Measurements from ENCODE around the gene MTUS2. TPM values are rescaled to one million over a fixed set of nuclear protein-coding genes. Genes with fewer than 3 reads are reported as not detected.

The MTUS2 gene
- total RNA-seq, 4 donors from 2014 or later = 0.08 to 0.57 TPM; not detected in 2

DNA sequence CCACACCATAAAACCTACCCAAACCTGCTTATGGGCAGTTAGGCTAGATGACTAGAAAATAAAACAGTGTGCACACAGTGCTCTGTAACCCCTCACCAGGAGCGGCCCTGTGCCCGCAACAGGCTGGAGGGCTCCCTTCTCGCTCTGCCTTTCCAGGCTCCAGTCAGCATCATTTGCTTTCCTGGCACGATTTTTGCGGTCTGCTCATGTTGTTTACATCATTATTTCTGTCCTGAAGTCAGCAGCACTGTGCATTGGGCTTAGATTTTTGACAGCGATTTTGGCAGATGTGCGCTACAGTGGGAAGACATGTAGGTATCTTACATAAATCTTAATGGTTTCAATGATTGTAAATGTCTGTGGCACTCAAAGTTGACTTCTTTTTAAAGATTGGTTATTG is 344.0 kb downstream of the MTUS2 start:
- TF ChIP-seq, protein P1, sequence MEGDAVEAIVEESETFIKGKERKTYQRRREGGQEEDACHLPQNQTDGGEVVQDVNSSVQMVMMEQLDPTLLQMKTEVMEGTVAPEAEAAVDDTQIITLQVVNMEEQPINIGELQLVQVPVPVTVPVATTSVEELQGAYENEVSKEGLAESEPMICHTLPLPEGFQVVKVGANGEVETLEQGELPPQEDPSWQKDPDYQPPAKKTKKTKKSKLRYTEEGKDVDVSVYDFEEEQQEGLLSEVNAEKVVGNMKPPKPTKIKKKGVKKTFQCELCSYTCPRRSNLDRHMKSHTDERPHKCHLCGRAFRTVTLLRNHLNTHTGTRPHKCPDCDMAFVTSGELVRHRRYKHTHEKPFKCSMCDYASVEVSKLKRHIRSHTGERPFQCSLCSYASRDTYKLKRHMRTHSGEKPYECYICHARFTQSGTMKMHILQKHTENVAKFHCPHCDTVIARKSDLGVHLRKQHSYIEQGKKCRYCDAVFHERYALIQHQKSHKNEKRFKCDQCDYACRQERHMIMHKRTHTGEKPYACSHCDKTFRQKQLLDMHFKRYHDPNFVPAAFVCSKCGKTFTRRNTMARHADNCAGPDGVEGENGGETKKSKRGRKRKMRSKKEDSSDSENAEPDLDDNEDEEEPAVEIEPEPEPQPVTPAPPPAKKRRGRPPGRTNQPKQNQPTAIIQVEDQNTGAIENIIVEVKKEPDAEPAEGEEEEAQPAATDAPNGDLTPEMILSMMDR (IDR thresholded peaks at IDR 0.05) = no peak
- no peak for TF ChIP-seq POLR2A (IDR thresholded peaks at IDR 0.05)
- 61 to 75% methylated on average over 7 of the region's 7 CpGs for WGBS, 2 donors
- H3K4me1 ChIP-seq = no peaks in the 10 kb centered on the region
- no peaks in the 10 kb centered on the region for H3K36me3 ChIP-seq
- intact Hi-C loops (cut with DNase I) = no loop called here
- H3K9me3 ChIP-seq = no peaks in the 10 kb centered on the region
- H3K27ac ChIP-seq = no peak overlapping the region
- no peak overlapping the region for H3K4me3 ChIP-seq
- no peaks in the 10 kb centered on the region for H3K27me3 ChIP-seq
- DNase-seq = no peak

DNA sequence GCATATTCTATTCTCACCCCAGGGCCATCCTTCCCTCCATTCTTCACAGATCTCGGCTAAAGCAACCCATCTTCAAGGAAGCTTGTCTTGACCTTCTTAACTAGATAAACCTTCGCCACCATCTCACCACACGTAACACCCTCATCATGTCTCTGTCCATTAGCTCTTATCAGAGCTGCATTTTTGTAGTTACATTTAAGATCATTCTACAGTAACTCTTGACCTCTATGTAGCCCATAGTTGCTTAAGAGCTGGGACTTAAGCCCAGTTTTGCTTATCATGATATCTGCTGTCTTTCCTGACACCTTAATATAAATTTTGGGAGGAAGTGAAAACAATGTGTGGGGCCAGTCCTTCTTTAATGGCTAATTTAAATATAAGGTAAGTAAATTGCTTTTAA is 345.1 kb downstream of the MTUS2 start:
- TF ChIP-seq, protein P1 (IDR thresholded peaks at IDR 0.05) = no peak
- TF ChIP-seq POLR2A (IDR thresholded peaks at IDR 0.05) = no peak
- no peaks in the 10 kb centered on the region for H3K36me3 ChIP-seq
- H3K9me3 ChIP-seq = no peaks in the 10 kb centered on the region
- no peak overlapping the region for H3K27ac ChIP-seq
- DNase-seq = no peak
- no peaks in the 10 kb centered on the region for H3K4me1 ChIP-seq
- no peak overlapping the region for H3K4me3 ChIP-seq
- 74 to 76% methylated on average over 3 of the region's 3 CpGs for WGBS, 2 donors
- no peaks in the 10 kb centered on the region for H3K27me3 ChIP-seq
- intact Hi-C loops (cut with DNase I) = no loop called here

GRCh38 chr13:29165840-29166239 is 345.7 kb downstream of the MTUS2 start:
- TF ChIP-seq, protein P1 (IDR thresholded peaks at IDR 0.05) = no peak
- no peak for TF ChIP-seq POLR2A (IDR thresholded peaks at IDR 0.05)
- 19 to 45% methylated on average over 2 of the region's 2 CpGs for WGBS, 2 donors
- Histone ChIP-seq H3K4me1 (no peaks in the 10 kb centered on the region), H3K27ac (no peak overlapping the region), H3K4me3 (no peak overlapping the region), H3K36me3 (no peaks in the 10 kb centered on the region), H3K9me3 (no peaks in the 10 kb centered on the region), H3K27me3 (no peaks in the 10 kb centered on the region)
- DNase-seq = no peak
- intact Hi-C loops (cut with DNase I) = no loop called here

DNA sequence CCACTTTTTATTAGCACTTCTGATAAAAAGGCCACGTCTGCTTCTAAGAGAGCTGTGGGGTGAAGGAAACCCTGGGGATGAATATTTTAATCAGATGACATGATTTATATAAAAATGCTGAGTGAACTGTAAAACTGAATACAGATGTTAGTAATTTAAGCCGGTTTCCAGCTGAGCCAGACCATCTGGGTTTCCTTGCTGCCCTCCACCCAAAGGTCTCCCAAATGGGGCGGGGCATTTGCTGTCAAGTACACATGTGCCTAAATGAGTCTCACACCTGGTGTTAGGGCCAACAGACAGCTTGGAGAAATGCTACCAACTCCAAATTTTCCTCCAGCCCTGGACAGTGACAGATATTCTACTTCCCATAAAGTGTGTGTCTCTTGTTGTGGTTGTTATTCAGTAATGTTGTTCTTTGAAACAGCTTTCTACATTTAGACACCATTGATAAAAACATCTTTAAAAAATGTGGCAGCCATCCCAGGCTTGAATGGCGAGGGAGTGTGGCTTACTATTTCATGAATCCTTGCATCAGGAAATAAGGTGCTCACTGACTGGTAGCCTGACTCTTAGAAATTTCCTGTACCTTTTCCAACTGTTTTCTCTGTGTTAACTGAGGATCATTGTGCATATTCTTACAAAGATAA is 350.4 kb downstream of the MTUS2 start:
- Histone ChIP-seq H3K36me3 (no peaks in the 10 kb centered on the region), H3K27me3 (no peaks in the 10 kb centered on the region), H3K9me3 (no peaks in the 10 kb centered on the region), H3K4me3 (no peak overlapping the region), H3K4me1 (no peaks in the 10 kb centered on the region), H3K27ac (no peak overlapping the region)
- DNase-seq = no peak
- 58 to 67% methylated on average over 4 of the region's 4 CpGs for WGBS, 2 donors
- intact Hi-C loops (cut with DNase I) = no loop called here
- TF ChIP-seq, protein P1 (IDR thresholded peaks at IDR 0.05) = no peak
- no peak for TF ChIP-seq POLR2A (IDR thresholded peaks at IDR 0.05)

DNA sequence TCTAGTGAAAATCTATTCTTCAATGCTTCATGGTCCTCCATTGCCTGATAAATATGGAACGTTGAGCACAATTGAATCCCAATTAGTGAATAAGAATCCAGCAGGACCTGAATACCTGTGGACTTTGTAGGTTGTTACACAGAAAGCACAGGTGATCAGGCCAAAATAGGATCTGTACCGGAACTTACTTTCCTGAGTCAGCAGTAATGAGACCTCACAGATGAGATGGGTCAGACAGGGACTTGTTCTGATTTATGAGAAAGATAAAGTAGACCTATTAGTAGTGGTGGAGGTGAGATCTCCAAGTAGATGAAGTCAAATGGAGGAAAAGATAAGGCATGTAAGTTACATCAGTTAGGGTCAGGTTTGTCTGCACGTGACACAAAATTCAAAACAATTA is 351.1 kb downstream of the MTUS2 start:
- H3K27ac ChIP-seq = no peak overlapping the region
- H3K36me3 ChIP-seq = no peaks in the 10 kb centered on the region
- TF ChIP-seq, protein P1 (IDR thresholded peaks at IDR 0.05) = no peak
- TF ChIP-seq POLR2A (IDR thresholded peaks at IDR 0.05) = no peak
- 79 to 84% methylated on average over 3 of the region's 3 CpGs for WGBS, 2 donors
- intact Hi-C loops (cut with DNase I) = no loop called here
- H3K4me1 ChIP-seq = no peaks in the 10 kb centered on the region
- no peaks in the 10 kb centered on the region for H3K9me3 ChIP-seq
- H3K4me3 ChIP-seq = no peak overlapping the region
- DNase-seq = no peak
- H3K27me3 ChIP-seq = no peaks in the 10 kb centered on the region
